ENCODE results near the gene CRADD. TPM values are rescaled to one million over a fixed set of nuclear protein-coding genes. Genes with fewer than 3 reads are reported as not detected.

The CRADD gene
- total RNA-seq, 1 experiment from 2014 or later = 7.6 TPM

DNA sequence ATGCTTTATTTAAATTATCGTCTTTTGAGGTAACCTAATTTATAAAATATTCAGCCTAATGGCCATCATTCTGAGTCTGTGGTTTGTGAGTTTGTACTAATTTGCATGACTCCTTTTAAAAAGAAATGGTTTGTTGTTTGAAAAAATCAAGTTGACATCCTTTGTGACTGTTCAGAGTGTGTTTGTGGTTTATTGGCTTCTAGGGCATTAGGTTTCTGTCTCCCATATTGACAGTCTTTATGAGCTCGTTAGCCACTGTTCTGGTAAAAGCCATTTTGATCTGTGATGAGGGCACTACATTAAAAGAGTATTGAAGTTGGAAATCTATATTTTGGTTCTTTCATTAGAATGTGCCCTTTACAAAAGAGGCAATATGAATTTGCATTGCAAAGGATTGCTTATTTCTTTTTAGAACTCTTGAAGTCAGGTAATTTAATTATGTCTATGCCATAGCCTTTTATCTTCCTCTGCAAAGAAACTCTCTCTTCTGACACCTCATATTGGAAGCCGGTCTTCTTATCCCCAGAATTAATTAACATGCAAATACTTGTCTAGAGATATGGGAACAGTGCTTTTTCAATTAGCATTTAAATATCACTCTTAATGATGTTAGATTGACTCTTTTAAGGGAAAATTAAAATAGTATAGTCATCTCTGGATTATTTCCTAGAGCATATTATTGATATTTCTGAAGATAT lies 95.0 kb downstream of the CRADD start:
- H2AFZ ChIP-seq (ENCODE audit: low read length) = no peak overlapping the region
- H2BK120ac ChIP-seq (ENCODE audit: low read depth, low read length, poor library complexity, severe bottlenecking) = no peak overlapping the region
- H3K9ac ChIP-seq (ENCODE audit: extremely low read depth, insufficient read length, low read length) = no peak overlapping the region
- H3K9me3 Mint-ChIP-seq = no peaks in the 10 kb centered on the region
- H3K9me3 ChIP-seq (ENCODE audit: control insufficient read depth, low read depth, low read length) = no peaks in the 10 kb centered on the region
- H4K91ac ChIP-seq (ENCODE audit: insufficient read length, low read depth, low read length) = no peak overlapping the region
- H3K4ac ChIP-seq (ENCODE audit: low read depth, low read length) = no peak overlapping the region
- no peak overlapping the region for H2AK5ac ChIP-seq (ENCODE audit: insufficient read length, low read length)
- DNase-seq = no peak
- TF ChIP-seq, protein P1, sequence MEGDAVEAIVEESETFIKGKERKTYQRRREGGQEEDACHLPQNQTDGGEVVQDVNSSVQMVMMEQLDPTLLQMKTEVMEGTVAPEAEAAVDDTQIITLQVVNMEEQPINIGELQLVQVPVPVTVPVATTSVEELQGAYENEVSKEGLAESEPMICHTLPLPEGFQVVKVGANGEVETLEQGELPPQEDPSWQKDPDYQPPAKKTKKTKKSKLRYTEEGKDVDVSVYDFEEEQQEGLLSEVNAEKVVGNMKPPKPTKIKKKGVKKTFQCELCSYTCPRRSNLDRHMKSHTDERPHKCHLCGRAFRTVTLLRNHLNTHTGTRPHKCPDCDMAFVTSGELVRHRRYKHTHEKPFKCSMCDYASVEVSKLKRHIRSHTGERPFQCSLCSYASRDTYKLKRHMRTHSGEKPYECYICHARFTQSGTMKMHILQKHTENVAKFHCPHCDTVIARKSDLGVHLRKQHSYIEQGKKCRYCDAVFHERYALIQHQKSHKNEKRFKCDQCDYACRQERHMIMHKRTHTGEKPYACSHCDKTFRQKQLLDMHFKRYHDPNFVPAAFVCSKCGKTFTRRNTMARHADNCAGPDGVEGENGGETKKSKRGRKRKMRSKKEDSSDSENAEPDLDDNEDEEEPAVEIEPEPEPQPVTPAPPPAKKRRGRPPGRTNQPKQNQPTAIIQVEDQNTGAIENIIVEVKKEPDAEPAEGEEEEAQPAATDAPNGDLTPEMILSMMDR (conservative IDR thresholded peaks at IDR 0.05) = no peak
- no peak overlapping the region for H3K27ac ChIP-seq (ENCODE audit: insufficient read length, low read depth, low read length)
- H3K4me1 Mint-ChIP-seq = peaks cover 3 to 9% of the 10 kb centered on the region in 2 experiments; a peak in 3 of 4 replicates
- no peak overlapping the region for H3K4me2 ChIP-seq (ENCODE audit: insufficient read depth, insufficient read length, low read length)
- no peak overlapping the region for H3T11ph ChIP-seq (ENCODE audit: low read length)
- no peak overlapping the region for H3K4me3 Mint-ChIP-seq
- H4K5ac ChIP-seq (ENCODE audit: insufficient read length, low read depth, low read length) = no peak overlapping the region
- H2BK5ac ChIP-seq (ENCODE audit: insufficient read length, low read length) = no peak overlapping the region
- no peaks in the 10 kb centered on the region for H3K4me1 ChIP-seq (ENCODE audit: insufficient read depth, low read length)
- no peak overlapping the region for H3K27ac Mint-ChIP-seq
- H4K20me1 ChIP-seq (ENCODE audit: control insufficient read depth, insufficient read depth, insufficient read length) = no peaks in the 10 kb centered on the region
- no peaks in the 10 kb centered on the region for H3K27me3 Mint-ChIP-seq (ENCODE audit: low read depth)
- no CpG with 5 or more reads among the region's 3 CpGs for WGBS (ENCODE audit: extremely low coverage, insufficient read length, low lambda C conversion rate)
- H3K79me2 ChIP-seq (ENCODE audit: insufficient read depth, low read length) = no peaks in the 10 kb centered on the region
- H3K14ac ChIP-seq (ENCODE audit: insufficient read depth, low read length) = no peak overlapping the region
- no peak overlapping the region for H3K56ac ChIP-seq (ENCODE audit: insufficient read length, low read depth, low read length)
- no peaks in the 10 kb centered on the region for H3K36me3 Mint-ChIP-seq (ENCODE audit: insufficient read depth in 1 of 3, low read depth in 3 of 3)
- H2BK15ac ChIP-seq (ENCODE audit: low read depth, low read length) = no peak overlapping the region
- no peak overlapping the region for H4K8ac ChIP-seq (replicated peaks; ENCODE audit: insufficient read length, low read depth, low read length)
- no peaks in the 10 kb centered on the region for H3K79me1 ChIP-seq (ENCODE audit: insufficient read depth, low read depth, low read length, poor library complexity, severe bottlenecking)
- no peak overlapping the region for H3K18ac ChIP-seq (ENCODE audit: insufficient read length, low read depth, low read length)
- H3K23ac ChIP-seq (ENCODE audit: insufficient read length, low read depth, low read length) = no peak overlapping the region
- no peaks in the 10 kb centered on the region for H3K27me3 ChIP-seq (ENCODE audit: insufficient read depth, low read length)
- no peaks in the 10 kb centered on the region for H3K23me2 ChIP-seq (ENCODE audit: insufficient read length, low read depth, low read length, poor library complexity, severe bottlenecking)
- H2BK12ac ChIP-seq (ENCODE audit: insufficient read length, low read depth, low read length) = no peak overlapping the region
- no peak overlapping the region for H2BK20ac ChIP-seq (ENCODE audit: low read depth, low read length, poor library complexity, severe bottlenecking)

Data from H9 (cell line).